ENCODE data around the gene MORN1. TPM values are rescaled to one million over a fixed set of nuclear protein-coding genes. Genes with fewer than 3 reads are reported as not detected.

The MORN1 gene
- polyA plus RNA-seq, 1 donor (not counting 4 experiments of a cell fraction or from before 2014, with no cell fraction given) = 2.1 TPM

- FAIRE-seq = no peak
- no peaks in the 10 kb centered on the region for H4K20me1 ChIP-seq (ENCODE audit: control insufficient read depth, extremely low read depth, insufficient read depth, low read length)
- peaks cover 7% of the 10 kb centered on the region for H3K4me1 ChIP-seq (ENCODE audit: control insufficient read depth, extremely low read depth, insufficient read depth, low read length)
- H3K36me3 ChIP-seq (ENCODE audit: control insufficient read depth in 2 of 2, extremely low read depth in 1 of 2, insufficient read depth in 2 of 2, low read length in 2 of 2) = no peaks in the 10 kb centered on the region
- no peak for TF ChIP-seq EZH2 (IDR thresholded peaks at IDR 0.05; ENCODE audit: low read length)
- TF ChIP-seq CTCF (optimal IDR thresholded peaks at IDR 0.05 in 1 of 3, IDR thresholded peaks at IDR 0.05 in 1 of 3, conservative IDR thresholded peaks at IDR 0.05 in 1 of 3; ENCODE audit: extremely low read depth in 1 of 3, insufficient read depth in 2 of 3, low read length in 3 of 3) = no peak
- dilution Hi-C loops (cut with MboI; ENCODE audit: extremely low pct_ligation_motif_present, low sequenced_read_pairs) = no loop called here
- H2AFZ ChIP-seq (ENCODE audit: control insufficient read depth, low read length) = no peak overlapping the region
- H3K9me3 ChIP-seq (ENCODE audit: control insufficient read depth, low read depth, low read length) = no peaks in the 10 kb centered on the region
- no peak overlapping the region for H3K4me2 ChIP-seq (ENCODE audit: control insufficient read depth, extremely low read depth, insufficient read depth, low read depth, low read length)
- no peaks in the 10 kb centered on the region for H3K79me2 ChIP-seq (ENCODE audit: control insufficient read depth, insufficient read depth, low read length)
- no peak overlapping the region for H3K27ac ChIP-seq (ENCODE audit: control insufficient read depth, insufficient read depth, low read length)
- no peaks in the 10 kb centered on the region for H3K9me1 ChIP-seq (ENCODE audit: control insufficient read depth, extremely low read depth, insufficient read depth, low read length)
- no peak for DNase-seq (ENCODE audit: low read depth, low spot score)
- H3K4me3 ChIP-seq (ENCODE audit: control insufficient read depth in 2 of 3, extremely low read depth in 1 of 3, insufficient read depth in 2 of 3, low read depth in 1 of 3, low read length in 3 of 3) = no peak overlapping the region
- H3K27me3 ChIP-seq (ENCODE audit: control insufficient read depth, extremely low read depth, insufficient read depth, low read length) = peaks cover 29% of the 10 kb centered on the region
- no peak overlapping the region for H3K9ac ChIP-seq (ENCODE audit: control insufficient read depth, extremely low read depth, insufficient read depth, low read length)
Measured at GRCh38 chr1:2320006-2320405, 71.3 kb downstream of the MORN1 start.

- H4K20me1 ChIP-seq (ENCODE audit: control insufficient read depth, extremely low read depth, insufficient read depth, low read length) = no peaks in the 10 kb centered on the region
- no peak overlapping the region for H3K4me3 ChIP-seq (ENCODE audit: control insufficient read depth in 2 of 3, extremely low read depth in 1 of 3, insufficient read depth in 2 of 3, low read depth in 1 of 3, low read length in 3 of 3)
- no peak overlapping the region for H3K27ac ChIP-seq (ENCODE audit: control insufficient read depth, insufficient read depth, low read length)
- no peak for TF ChIP-seq CTCF (optimal IDR thresholded peaks at IDR 0.05 in 1 of 3, IDR thresholded peaks at IDR 0.05 in 1 of 3, conservative IDR thresholded peaks at IDR 0.05 in 1 of 3; ENCODE audit: extremely low read depth in 1 of 3, insufficient read depth in 2 of 3, low read length in 3 of 3)
- TF ChIP-seq EZH2 (IDR thresholded peaks at IDR 0.05; ENCODE audit: low read length) = no peak
- H3K9ac ChIP-seq (ENCODE audit: control insufficient read depth, extremely low read depth, insufficient read depth, low read length) = no peak overlapping the region
- no peaks in the 10 kb centered on the region for H3K79me2 ChIP-seq (ENCODE audit: control insufficient read depth, insufficient read depth, low read length)
- H3K4me1 ChIP-seq (ENCODE audit: control insufficient read depth, extremely low read depth, insufficient read depth, low read length) = peaks cover 7% of the 10 kb centered on the region
- no peaks in the 10 kb centered on the region for H3K9me1 ChIP-seq (ENCODE audit: control insufficient read depth, extremely low read depth, insufficient read depth, low read length)
- H2AFZ ChIP-seq (ENCODE audit: control insufficient read depth, low read length) = no peak overlapping the region
- H3K36me3 ChIP-seq (ENCODE audit: control insufficient read depth in 2 of 2, extremely low read depth in 1 of 2, insufficient read depth in 2 of 2, low read length in 2 of 2) = no peaks in the 10 kb centered on the region
- FAIRE-seq (no peak), DNase-seq (ENCODE audit: low read depth, low spot score) (no peak)
- no peaks in the 10 kb centered on the region for H3K9me3 ChIP-seq (ENCODE audit: control insufficient read depth, low read depth, low read length)
- no peak overlapping the region for H3K4me2 ChIP-seq (ENCODE audit: control insufficient read depth, extremely low read depth, insufficient read depth, low read depth, low read length)
- dilution Hi-C loops (cut with MboI; ENCODE audit: extremely low pct_ligation_motif_present, low sequenced_read_pairs) = no loop called here
- peaks cover 29% of the 10 kb centered on the region for H3K27me3 ChIP-seq (ENCODE audit: control insufficient read depth, extremely low read depth, insufficient read depth, low read length)
Measured at GRCh38 chr1:2319291-2319690, 72.1 kb downstream of the MORN1 start.
